COR-L47 (cell line): ENCODE results near the gene PNRC1.
"Not testable (repeated sequence)": the region's sequence is repeated elsewhere in the genome, so short reads cannot be mapped to it uniquely, and the experiment has no call there.

Source experiments
- DNase-seq: peaks from one replicate; lab custom pipeline; 2025; lab: John Stamatoyannopoulos, UW

Gene PNRC1

DNA sequence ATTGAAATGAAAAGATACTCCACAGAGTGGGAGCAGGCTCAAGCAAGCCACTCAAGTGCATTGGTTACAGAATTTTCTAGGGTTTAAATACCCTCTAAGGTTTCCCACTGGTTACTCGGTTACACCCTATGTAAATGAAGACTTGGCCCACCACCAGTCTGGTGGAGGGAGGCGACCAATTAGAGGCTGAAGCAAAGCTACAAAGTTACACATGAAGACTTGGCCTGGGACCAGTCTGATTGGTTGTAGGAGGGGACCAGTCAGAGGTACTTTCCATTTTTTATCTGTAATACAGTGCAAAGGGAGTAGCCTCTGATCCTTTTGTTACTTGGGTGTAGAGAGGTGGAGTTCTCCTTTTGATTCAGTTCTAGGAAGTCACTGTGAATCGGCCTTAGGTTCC is 29.7 kb downstream of the PNRC1 start:
- DNase-seq, result no peak

DNA sequence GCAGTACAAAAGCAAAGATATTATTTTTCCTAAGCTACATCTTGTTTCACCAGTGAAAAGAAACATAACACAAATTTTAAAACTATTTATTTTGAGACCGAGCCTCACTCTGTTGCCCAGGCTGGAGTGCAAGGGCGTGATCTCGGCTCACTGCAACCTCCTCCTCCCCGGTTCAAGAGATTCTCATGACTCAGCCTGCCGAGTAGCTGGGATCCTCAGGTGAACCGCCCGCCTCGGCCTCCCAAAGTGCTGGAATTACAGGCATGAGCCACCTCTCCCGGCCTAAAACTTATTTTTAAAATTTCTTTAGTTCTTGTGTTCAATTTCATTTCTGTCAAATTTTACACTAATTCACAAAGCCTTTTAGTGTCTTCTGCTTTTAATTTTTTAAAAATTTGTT is 31.4 kb downstream of the PNRC1 start:
- no peak for DNase-seq

DNA sequence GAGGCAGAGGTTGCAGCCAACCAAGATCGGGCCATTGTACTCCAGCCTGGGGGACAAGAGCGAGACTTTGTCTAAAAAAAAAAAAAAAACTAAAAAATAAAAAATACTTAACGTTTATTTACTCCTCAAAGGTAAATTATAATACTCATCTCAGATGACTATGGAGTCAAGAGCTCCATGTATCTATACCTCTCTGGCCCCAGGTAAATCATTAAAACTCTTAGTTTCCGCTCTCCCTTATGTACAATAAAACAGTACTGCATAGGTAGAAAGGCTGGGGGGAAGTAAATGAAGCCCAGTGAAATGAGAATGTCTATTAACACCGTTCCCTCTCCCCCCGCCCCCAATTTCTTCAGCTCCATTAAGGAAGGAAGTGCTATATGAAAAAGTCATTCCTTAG is 36.2 kb downstream of the PNRC1 start:
- no peak for DNase-seq

DNA sequence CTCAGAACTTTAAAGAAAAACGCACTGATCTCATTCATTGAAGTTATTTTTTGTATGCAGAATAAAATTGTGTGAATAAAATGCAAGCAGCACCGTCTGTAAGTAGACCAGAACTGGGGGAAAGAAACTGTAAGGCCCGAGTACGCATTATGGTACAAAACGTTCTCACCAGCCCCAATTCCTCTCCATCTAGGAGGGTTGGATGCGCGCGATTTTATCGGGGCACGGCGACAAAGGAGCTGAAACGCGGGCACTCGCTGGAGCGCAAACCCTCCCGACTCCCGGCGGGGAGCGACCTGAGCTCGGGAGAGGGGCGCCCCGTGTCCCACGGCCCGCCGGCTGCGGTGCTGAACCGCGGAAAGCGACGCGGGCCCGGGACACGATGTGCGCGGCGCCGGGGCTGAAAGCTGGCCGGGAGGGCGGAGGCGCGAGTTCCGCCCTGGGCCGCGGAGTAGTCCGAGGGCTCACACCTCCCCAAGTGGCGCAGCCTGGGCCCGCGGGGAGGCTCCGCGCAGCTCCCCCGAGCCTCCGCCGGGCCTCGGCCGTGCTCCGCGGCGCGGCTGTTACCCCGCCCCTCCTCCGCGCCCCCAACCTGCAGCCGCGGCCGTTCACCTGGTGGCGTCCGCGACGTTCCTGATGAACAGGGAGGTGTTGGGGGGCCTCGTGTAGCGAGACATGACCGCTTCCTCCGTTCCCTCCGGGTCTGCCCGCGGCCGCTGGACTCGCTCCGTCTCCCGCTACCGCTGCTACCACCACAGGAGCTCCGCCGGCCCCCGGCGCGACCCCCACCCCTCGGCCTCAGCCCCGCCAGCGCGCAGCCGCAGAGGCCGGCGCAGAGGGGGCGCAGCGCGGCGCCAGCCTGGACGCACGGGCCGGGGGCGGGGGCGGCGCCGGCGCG is 36.9 kb downstream of the PNRC1 start, which contains the start of gene SRSF12:
Gene SRSF12 (minus strand): TSS at position 861 of the 898 bp plus-strand sequence. CDS start 184 bp downstream, at position 677.
- DNase-seq, result peak; percentile 45

DNA sequence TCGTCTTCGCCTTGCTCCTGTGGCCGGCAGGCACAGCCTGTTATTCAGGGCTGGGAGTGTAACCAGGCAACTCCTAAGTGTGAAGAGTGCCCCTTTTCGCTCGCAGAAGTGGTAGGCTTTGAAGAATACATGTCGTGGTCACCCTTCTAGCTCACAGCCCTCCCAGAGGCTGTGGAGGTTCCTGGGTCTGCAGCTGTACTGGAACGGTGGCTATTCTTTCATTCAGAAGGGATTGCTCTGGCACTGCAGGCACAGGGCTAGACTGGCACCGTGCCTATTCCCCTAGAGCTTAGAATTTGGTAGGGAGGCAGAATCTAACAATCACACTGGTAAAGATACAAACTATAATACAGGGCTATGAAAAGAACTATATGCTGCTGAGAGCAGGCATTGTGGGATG is 38.4 kb downstream of the PNRC1 start:
- DNase-seq, result no peak

DNA sequence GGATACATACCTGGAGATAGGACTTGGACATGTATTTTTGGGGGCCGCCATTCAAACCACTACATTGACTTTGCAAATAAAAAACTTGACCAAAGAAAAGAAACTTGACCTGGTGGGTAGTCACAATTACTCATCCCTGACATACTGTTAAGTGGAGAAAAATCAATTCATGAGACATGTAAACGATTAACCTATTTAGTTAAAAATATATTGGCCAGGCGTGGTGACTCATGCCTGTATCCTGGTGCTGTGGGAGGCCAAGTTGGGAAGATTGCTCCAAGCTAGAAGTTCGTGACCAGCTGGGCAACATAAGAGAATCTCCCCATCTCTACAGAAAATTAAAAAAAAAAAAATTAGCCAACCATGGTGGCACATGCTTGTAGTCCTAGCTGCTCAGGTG is 39.8 kb downstream of the PNRC1 start:
- no peak for DNase-seq

DNA sequence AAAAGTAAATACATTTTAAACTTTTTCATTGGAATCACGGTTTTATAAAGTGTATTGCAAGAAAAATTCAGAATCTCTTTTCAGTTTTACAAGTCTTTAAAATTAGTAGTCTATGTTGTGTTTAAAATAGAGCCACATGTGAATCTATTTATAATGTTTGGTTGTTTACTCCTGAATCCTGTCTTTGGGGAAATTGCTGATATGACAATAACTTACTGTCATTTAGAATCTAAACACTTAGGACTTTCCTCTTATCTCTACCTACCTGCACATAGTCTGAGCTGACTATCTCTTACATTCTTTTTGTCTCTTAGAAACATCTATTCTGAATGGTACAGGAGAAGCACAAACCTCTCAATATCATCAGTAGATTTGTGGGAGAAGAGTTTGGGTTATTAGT is 41.4 kb downstream of the PNRC1 start:
- no peak for DNase-seq

DNA sequence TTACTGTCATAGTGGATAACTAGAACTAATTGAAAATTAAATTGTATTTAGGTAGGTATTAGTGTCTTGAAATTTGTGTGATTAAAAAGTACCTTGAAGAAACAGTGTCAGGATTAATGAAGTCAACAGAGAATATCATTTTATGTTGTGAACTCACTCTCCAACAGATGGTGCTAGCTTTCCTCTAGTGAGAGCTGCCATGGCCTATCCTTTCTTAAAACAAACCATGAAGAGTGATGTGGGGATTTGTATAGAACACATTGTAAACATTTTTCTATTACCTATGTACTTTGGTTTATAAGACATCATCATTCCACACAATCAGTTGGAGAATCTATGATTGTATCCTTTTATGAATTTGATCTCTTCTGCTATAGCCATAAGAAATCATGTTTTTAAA is 42.1 kb downstream of the PNRC1 start:
- DNase-seq, result peak; percentile 40

DNA sequence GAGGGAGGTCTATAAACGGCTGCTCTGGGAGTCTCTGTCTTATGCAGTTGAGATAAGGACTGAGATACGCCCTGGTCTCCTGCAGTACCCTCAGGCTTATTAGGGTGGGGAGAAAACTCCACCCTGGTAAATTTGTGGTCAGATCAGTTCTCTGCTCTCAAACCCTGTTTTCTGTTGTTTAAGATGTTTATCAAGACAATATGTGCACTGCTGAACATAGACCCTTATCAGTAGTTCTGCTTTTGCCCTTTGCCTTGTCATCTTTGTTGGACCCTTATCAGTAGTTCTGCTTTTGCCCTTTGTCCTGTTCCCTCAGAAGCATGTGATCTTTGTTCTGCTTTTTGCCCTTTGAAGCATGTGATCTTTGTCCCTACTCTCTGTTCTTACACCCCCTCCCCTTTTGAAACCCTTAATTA is 47.7 kb downstream of the PNRC1 start:
- DNase-seq, result not testable (repeated sequence)

DNA sequence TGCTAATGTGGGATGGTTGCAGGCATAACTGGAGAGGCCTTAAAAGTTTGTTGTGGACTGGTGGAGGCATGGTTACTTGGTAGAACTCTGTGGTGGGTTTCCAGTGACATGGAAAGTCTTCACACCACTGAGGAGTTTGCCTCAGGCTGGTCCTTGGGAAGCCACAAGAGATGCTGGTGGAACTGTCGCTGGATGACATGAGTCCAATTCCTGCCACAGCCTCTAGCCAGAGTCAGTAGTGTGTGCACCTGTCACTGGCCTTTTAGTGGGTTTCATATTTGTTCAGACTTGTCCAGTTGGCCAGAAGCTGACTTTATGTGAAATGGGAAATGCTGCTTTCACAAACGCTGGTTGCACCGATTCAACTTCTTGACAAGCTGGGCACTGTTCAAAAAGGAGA is 51.0 kb downstream of the PNRC1 start:
- DNase-seq, result no peak

DNA sequence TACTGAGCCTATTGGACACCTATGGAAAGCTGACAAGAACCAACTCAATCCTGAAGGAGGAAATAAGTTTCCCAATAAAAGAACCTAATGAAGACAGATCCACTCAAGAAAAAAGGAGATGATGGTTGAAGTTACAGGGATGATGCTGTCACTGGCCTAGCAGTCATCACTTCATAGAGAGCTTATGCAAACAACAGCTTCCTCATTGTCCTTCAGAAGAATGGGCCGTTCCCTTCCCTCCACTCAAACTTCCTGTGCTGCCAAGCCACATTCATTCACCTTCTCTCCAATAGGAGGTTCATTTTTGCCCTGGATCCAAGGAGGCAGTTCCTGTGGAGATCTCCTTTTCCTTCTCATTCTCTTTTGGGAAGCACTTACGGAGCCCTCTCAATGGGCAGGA is 51.5 kb downstream of the PNRC1 start:
- no peak for DNase-seq

DNA sequence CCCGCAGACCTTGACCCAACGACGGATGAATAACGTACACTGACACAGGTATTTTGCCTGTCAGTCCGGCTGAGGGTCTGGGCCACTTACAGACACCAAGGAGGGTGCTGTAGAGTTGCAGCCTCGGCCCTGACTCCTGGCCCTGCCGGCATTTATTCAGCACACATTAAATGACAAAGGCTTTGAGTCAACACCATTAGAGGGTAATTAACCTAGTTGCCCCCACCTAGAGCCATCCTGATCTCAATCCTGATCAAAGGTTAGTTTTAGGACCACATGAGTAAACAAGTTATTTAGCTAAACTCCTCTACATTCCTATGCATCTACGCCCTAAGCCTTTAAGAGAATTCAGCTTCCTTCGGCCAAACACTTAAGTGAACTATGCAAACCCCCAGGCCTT is 53.4 kb downstream of the PNRC1 start:
- no peak for DNase-seq

DNA sequence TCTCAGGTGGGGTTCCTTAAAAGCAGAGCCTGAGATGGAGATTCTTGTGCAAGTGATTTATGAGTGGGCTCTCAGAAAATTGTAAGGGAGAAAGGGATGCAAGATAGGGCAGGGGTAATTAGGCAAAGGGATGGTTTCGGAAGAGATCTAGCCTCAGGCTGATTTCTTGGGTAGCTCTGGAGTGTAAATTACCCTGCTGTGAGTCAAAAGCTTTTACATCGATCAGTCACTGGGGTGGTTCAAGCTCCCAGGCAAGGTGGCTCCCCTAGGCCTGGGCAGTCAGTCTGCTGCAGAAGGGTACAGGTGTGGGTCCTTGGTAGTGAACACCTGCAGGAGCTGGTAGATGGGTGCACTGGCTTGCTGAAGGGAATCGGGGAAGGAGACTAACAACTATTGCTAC is 54.2 kb downstream of the PNRC1 start:
- DNase-seq, result no peak
